EL (cell line): ENCODE data around the gene MOB3B.

Source experiments
- DNase-seq: peaks from one replicate; pipeline ENCODE4 v3.0.0-alpha.2; 2016

The MOB3B gene

GRCh38 chr9:27540502-27540901, 10.9 kb upstream of the MOB3B start:
- peak; percentile 31 for DNase-seq

GRCh38 chr9:27539479-27540441, 10.1 kb upstream of the MOB3B start:
- peak; percentile 48 for DNase-seq

- DNase-seq = no peak
Measured at GRCh38 chr9:27538647-27539046, 9.0 kb upstream of the MOB3B start.

GRCh38 chr9:27537756-27538155, 8.1 kb upstream of the MOB3B start:
- no peak for DNase-seq

- no peak for DNase-seq
Measured at GRCh38 chr9:27537027-27537435, 7.4 kb upstream of the MOB3B start.

- no peak for DNase-seq
Measured at GRCh38 chr9:27536168-27536567, 6.6 kb upstream of the MOB3B start.

GRCh38 chr9:27535701-27536118, 6.1 kb upstream of the MOB3B start:
- DNase-seq = no peak

GRCh38 chr9:27534658-27535209, 5.1 kb upstream of the MOB3B start:
- DNase-seq = no peak

- no peak for DNase-seq
Measured at GRCh38 chr9:27534131-27534530, 4.5 kb upstream of the MOB3B start.

GRCh38 chr9:27533311-27533710, 3.7 kb upstream of the MOB3B start:
- DNase-seq = no peak

GRCh38 chr9:27532046-27532445, 2.4 kb upstream of the MOB3B start:
- DNase-seq = no peak

GRCh38 chr9:27530915-27531755, 1.5 kb upstream of the MOB3B start:
- DNase-seq = no peak

GRCh38 chr9:27528886-27529315, 713 bp downstream of the MOB3B start:
- DNase-seq = peak; percentile 22

- DNase-seq = peak; percentile 52
Measured at GRCh38 chr9:27528076-27528885, 1.3 kb downstream of the MOB3B start.

GRCh38 chr9:27527702-27528075, 1.9 kb downstream of the MOB3B start:
- DNase-seq = no peak

GRCh38 chr9:27524236-27524635, 5.4 kb downstream of the MOB3B start, which contains the start of gene IFNK:
IFNK (plus strand) TSS chr9:27524290; CDS start chr9:27524337, 47 bp downstream.
- no peak for DNase-seq

GRCh38 chr9:27523141-27523540, 6.5 kb downstream of the MOB3B start:
- DNase-seq = no peak

- no peak for DNase-seq
Measured at GRCh38 chr9:27520986-27521385, 8.6 kb downstream of the MOB3B start.

- DNase-seq = peak; percentile 59
Measured at GRCh38 chr9:27519466-27520465, 9.8 kb downstream of the MOB3B start.

- DNase-seq = no peak
Measured at GRCh38 chr9:27518809-27519208, 10.8 kb downstream of the MOB3B start.

- DNase-seq = no peak
Measured at GRCh38 chr9:27518006-27518405, 11.6 kb downstream of the MOB3B start.
